MM.1S (cell line): ENCODE results near the gene CNTN5.

Experiments
- DNase-seq: peaks from one replicate; pipeline ENCODE4 v3.0.0-alpha.2; 2015
- H2AFZ ChIP-seq: fragments of 300-600 bp; sonication (generic); 2 replicates; pipeline ENCODE4 v1.6.0; 2016; ENCODE audit warnings: antibody characterized with exemption, low read length
- H3F3A ChIP-seq: fragments of 300-600 bp; sonication (generic); 2 replicates; pipeline ENCODE4 v1.6.1; 2016; ENCODE audit warnings: mild to moderate bottlenecking, antibody characterized with exemption, low read length, moderate library complexity, mixed read lengths; ENCODE audit not compliant: insufficient read depth
- H3K27ac ChIP-seq: fragments of 300-600 bp; sonication (generic); 2 replicates; pipeline ENCODE4 v1.5.1; 2016; ENCODE audit warnings: mild to moderate bottlenecking, low read length
- H3K27me3 ChIP-seq: fragments of 300-600 bp; sonication (generic); replicated peaks from 2 replicates; pipeline ENCODE4 v1.6.0; 2016; ENCODE audit warnings: low read length; ENCODE audit not compliant: insufficient read depth
- H3K36me3 ChIP-seq: fragments of 300-600 bp; sonication (generic); replicated peaks from 2 replicates; pipeline ENCODE4 v1.6.1; 2016; ENCODE audit warnings: mild to moderate bottlenecking, low read length, mixed read lengths; ENCODE audit not compliant: insufficient read depth
- H3K4me1 ChIP-seq: fragments of 300-600 bp; sonication (generic); 2 replicates; pipeline ENCODE4 v1.6.1; 2016; ENCODE audit warnings: low read length, mixed read lengths
- H3K4me2 ChIP-seq: fragments of 300-600 bp; sonication (generic); 2 replicates; pipeline ENCODE4 v1.6.0; 2016; ENCODE audit warnings: low read depth, low read length
- H3K4me3 ChIP-seq: fragments of 300-600 bp; sonication (generic); 2 replicates; pipeline ENCODE4 v1.5.1; 2016; ENCODE audit warnings: low read length, mixed read lengths
- H3K79me2 ChIP-seq: fragments of 300-600 bp; sonication (generic); 2 replicates; pipeline ENCODE4 v1.6.1; 2016; ENCODE audit warnings: mixed run types, low read length, mixed read lengths
- H3K9ac ChIP-seq: fragments of 300-600 bp; sonication (generic); 2 replicates; pipeline ENCODE4 v1.6.1; 2016; ENCODE audit warnings: low read length, mixed read lengths
- H3K9me2 ChIP-seq: fragments of 300-600 bp; sonication (generic); replicated peaks from 2 replicates; pipeline ENCODE4 v1.6.1; 2016; ENCODE audit warnings: mild to moderate bottlenecking, low read length, mixed read lengths; ENCODE audit not compliant: insufficient read depth
- H3K9me3 ChIP-seq: fragments of 300-600 bp; sonication (generic); replicated peaks from 2 replicates; pipeline ENCODE4 v1.6.1; 2016; ENCODE audit warnings: mild to moderate bottlenecking, low read length, mixed read lengths; ENCODE audit not compliant: insufficient read depth
- H4K20me1 ChIP-seq: fragments of 300-600 bp; sonication (generic); 2 replicates; pipeline ENCODE4 v1.6.1; 2016; ENCODE audit warnings: mild to moderate bottlenecking, low read length, moderate library complexity, mixed read lengths; ENCODE audit not compliant: insufficient read depth
- CTCF ChIP-seq: fragments of 300-600 bp; sonication (generic); IDR thresholded peaks from 2 replicates; pipeline ENCODE4 v1.5.1; 2016; ENCODE audit warnings: antibody characterized with exemption, low read length, mixed read lengths
- EZH2 ChIP-seq: fragments of 300-600 bp; sonication (generic); optimal IDR thresholded peaks from 2 replicates; pipeline ENCODE3; 2017; ENCODE audit warnings: low read depth, mild to moderate bottlenecking, antibody characterized with exemption, low read length, mixed read lengths
- EZH2phosphoT487 ChIP-seq: fragments of 300-600 bp; sonication (generic); IDR thresholded peaks from 2 replicates; pipeline ENCODE4 v1.6.1; 2018; ENCODE audit warnings: antibody characterized with exemption, low read length

The CNTN5 gene

GRCh38 chr11:100192181-100192580, 1171.4 kb downstream of the CNTN5 start:
- H3K36me3 ChIP-seq = no peaks in the 10 kb centered on the region
- H3K4me1 ChIP-seq = peaks cover 12% of the 10 kb centered on the region; the same call in 1 of the 2 replicates
- no peak overlapping the region for H3K4me3 ChIP-seq
- H3K4me2 ChIP-seq = no peak overlapping the region
- no peaks in the 10 kb centered on the region for H4K20me1 ChIP-seq
- H3K79me2 ChIP-seq = no peaks in the 10 kb centered on the region
- H3F3A ChIP-seq = 0 out of 2 replicates have a peak, but pooled peaks cover 8% of the 10 kb centered on the region
- no peaks in the 10 kb centered on the region for H3K27me3 ChIP-seq
- H3K9me3 ChIP-seq = no peaks in the 10 kb centered on the region
- H2AFZ ChIP-seq = no peak overlapping the region
- no peak overlapping the region for H3K27ac ChIP-seq
- no peaks in the 10 kb centered on the region for H3K9me2 ChIP-seq
- H3K9ac ChIP-seq = no peak overlapping the region
- TF ChIP-seq CTCF (no peak), EZH2phosphoT487 (no peak), EZH2 (no peak)
- no peak for DNase-seq

DNA sequence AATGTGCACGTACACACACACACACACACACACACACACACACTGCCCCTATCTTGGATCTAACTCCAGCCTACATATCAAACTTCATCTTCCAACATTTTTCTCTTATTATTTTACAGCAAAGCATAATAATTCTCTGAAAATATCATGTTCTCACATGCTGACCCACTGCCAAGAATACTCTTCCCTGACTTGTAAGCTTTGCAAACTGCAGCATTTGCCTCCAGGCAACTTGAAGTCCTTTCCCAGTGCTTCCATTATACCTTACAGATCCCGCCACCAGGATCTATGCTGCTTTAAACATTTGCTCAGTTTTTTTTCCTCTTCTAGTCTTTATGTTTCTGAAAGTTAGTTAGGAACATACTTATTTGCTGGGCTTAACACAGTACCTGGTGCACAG, 1183.0 kb downstream of the CNTN5 start:
- no peaks in the 10 kb centered on the region for H3F3A ChIP-seq
- H3K79me2 ChIP-seq = no peaks in the 10 kb centered on the region
- no peak overlapping the region for H3K9ac ChIP-seq
- no peaks in the 10 kb centered on the region for H4K20me1 ChIP-seq
- no peak overlapping the region for H3K4me2 ChIP-seq
- H3K4me3 ChIP-seq = no peak overlapping the region
- no peaks in the 10 kb centered on the region for H3K9me2 ChIP-seq
- TF ChIP-seq EZH2phosphoT487 = no peak
- TF ChIP-seq EZH2 = no peak
- TF ChIP-seq CTCF = no peak
- H2AFZ ChIP-seq = no peak overlapping the region
- H3K36me3 ChIP-seq = no peaks in the 10 kb centered on the region
- no peaks in the 10 kb centered on the region for H3K4me1 ChIP-seq
- H3K27ac ChIP-seq = no peak overlapping the region
- H3K9me3 ChIP-seq = no peaks in the 10 kb centered on the region
- no peak for DNase-seq
- H3K27me3 ChIP-seq = no peaks in the 10 kb centered on the region

DNA sequence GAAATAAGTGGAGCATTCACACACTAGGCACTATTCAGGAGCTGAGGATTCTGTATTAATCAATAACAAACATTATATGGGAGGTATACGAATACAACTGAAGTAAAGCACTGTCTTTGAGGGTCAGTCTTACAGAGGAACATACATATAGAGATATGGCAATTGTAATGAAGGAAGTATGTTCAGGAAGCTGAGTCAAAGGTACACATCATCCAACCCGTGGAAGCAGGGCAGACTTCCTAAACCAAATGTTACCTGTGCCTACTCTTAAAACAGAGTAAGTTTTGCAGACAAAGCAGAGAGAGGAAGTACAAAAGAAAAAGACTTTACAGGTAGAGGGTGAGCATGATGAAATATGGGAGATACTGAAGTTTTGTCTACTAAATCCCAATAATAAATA, 1185.2 kb downstream of the CNTN5 start:
- Histone ChIP-seq H3K9ac (no peak overlapping the region), H2AFZ (no peak overlapping the region), H3K27me3 (no peaks in the 10 kb centered on the region), H3K9me3 (no peaks in the 10 kb centered on the region), H3F3A (no peaks in the 10 kb centered on the region), H3K4me3 (no peak overlapping the region), H3K79me2 (no peaks in the 10 kb centered on the region), H3K4me2 (no peak overlapping the region), H3K27ac (no peak overlapping the region), H4K20me1 (no peaks in the 10 kb centered on the region), H3K9me2 (no peaks in the 10 kb centered on the region), H3K4me1 (no peaks in the 10 kb centered on the region), H3K36me3 (no peaks in the 10 kb centered on the region)
- no peak for TF ChIP-seq EZH2
- no peak for TF ChIP-seq EZH2phosphoT487
- no peak for TF ChIP-seq CTCF
- DNase-seq = no peak
